ENCODE measurements around the gene PDE6A.

The PDE6A gene

GRCh38 chr5:149944666-149945065, at the start of gene PDE6A:
Gene PDE6A (minus strand): TSS chr5:149944793. CDS start chr5:149944673, 120 bp downstream.
- no peak for DNase-seq

- no peak for DNase-seq
These were observed 48.9 kb upstream of the PDE6A start for GRCh38 chr5:149993471-149993870.

- DNase-seq: peak; percentile 74
These were observed 46.2 kb upstream of the PDE6A start for GRCh38 chr5:149990518-149991376.

- DNase-seq: no peak
These were observed 43.5 kb upstream of the PDE6A start for GRCh38 chr5:149988126-149988525.

GRCh38 chr5:149982505-149982904, 37.9 kb upstream of the PDE6A start:
- DNase-seq: no peak

GRCh38 chr5:149981206-149981605, 36.6 kb upstream of the PDE6A start:
- DNase-seq: no peak

- no peak for DNase-seq
These were observed 35.3 kb upstream of the PDE6A start for GRCh38 chr5:149979896-149980295.

- no peak for DNase-seq
These were observed 30.8 kb upstream of the PDE6A start for GRCh38 chr5:149975409-149975808.

GRCh38 chr5:149969181-149969930, 24.8 kb upstream of the PDE6A start:
- DNase-seq: no peak

GRCh38 chr5:149966946-149967345, 22.4 kb upstream of the PDE6A start:
- no peak for DNase-seq

GRCh38 chr5:149963729-149964128, 19.1 kb upstream of the PDE6A start:
- no peak for DNase-seq

GRCh38 chr5:149962601-149963300, 18.2 kb upstream of the PDE6A start:
- no peak for DNase-seq

GRCh38 chr5:149961957-149962409, 17.4 kb upstream of the PDE6A start:
- DNase-seq: peak; percentile 51

- no peak for DNase-seq
These were observed 16.6 kb upstream of the PDE6A start for GRCh38 chr5:149961186-149961685.

- DNase-seq: peak; percentile 98
These were observed 15.9 kb upstream of the PDE6A start, which contains the start of gene SLC26A2 for GRCh38 chr5:149960272-149961185. Gene SLC26A2 (plus strand): TSS chr5:149960758. CDS start chr5:149977653, 16,895 bp downstream.

- DNase-seq: peak; percentile 60
These were observed 15.0 kb upstream of the PDE6A start for GRCh38 chr5:149959406-149960236.

- DNase-seq: peak; percentile 90
These were observed 13.3 kb upstream of the PDE6A start for GRCh38 chr5:149957855-149958254.

GRCh38 chr5:149956685-149957084, 12.1 kb upstream of the PDE6A start:
- DNase-seq: peak; percentile 31

- no peak for DNase-seq
These were observed 10.2 kb upstream of the PDE6A start for GRCh38 chr5:149954798-149955197.

- no peak for DNase-seq
These were observed 9.0 kb upstream of the PDE6A start for GRCh38 chr5:149953436-149954121.

Measured in EL (cell line).